ENCODE measurements around the gene EVC2.

GRCh38 chr4:5554376-5554775, 154.0 kb downstream of the EVC2 start:
- TF ChIP-seq YY1 (IDR thresholded peaks at IDR 0.05; ENCODE audit: insufficient read depth, insufficient read length) (no peak), ZNF274 (IDR thresholded peaks at IDR 0.05; ENCODE audit: low read depth, low read length) (no peak)
